GM19463 (cell line): Measurements from ENCODE around the gene OPRPN.

Experiments
- ATAC-seq: cut with Tn5 transposase; IDR thresholded peaks from one replicate; pipeline ENCODE4 v1.9.1; 2021; ENCODE audit warnings: mild to moderate bottlenecking, moderate library complexity; ENCODE audit not compliant: unreplicated experiment

The OPRPN gene

GRCh38 chr4:70397580-70397979 is at the start of gene OPRPN:
TSS of gene OPRPN (plus strand) at chr4:70397940. CDS start at chr4:70399286, 1,346 bp downstream.
- ATAC-seq: no peak

- ATAC-seq: no peak
These were observed 41.6 kb upstream of the OPRPN start for GRCh38 chr4:70356185-70356584.

GRCh38 chr4:70359115-70359661 is 38.6 kb upstream of the OPRPN start:
- ATAC-seq: no peak

GRCh38 chr4:70360460-70360859 is 37.3 kb upstream of the OPRPN start, which contains the start of gene SMR3A:
TSS of gene SMR3A (plus strand) at chr4:70360760. CDS start at chr4:70362116, 1,356 bp downstream.
- no peak for ATAC-seq

GRCh38 chr4:70364002-70364401 is 33.7 kb upstream of the OPRPN start:
- peak; percentile 63 for ATAC-seq

GRCh38 chr4:70365479-70365878 is 32.3 kb upstream of the OPRPN start:
- peak; percentile 47 for ATAC-seq

GRCh38 chr4:70367813-70368212 is 29.9 kb upstream of the OPRPN start:
- no peak for ATAC-seq

- no peak for ATAC-seq
These were observed 25.8 kb upstream of the OPRPN start for GRCh38 chr4:70371987-70372386.

- ATAC-seq: no peak
These were observed 25.0 kb upstream of the OPRPN start for GRCh38 chr4:70372760-70373159.

GRCh38 chr4:70380578-70380977 is 17.2 kb upstream of the OPRPN start:
- ATAC-seq: no peak

- ATAC-seq: no peak
These were observed 15.0 kb upstream of the OPRPN start, which contains the start of gene SMR3B for GRCh38 chr4:70382691-70383181. TSS of gene SMR3B (plus strand) at chr4:70383131. CDS start at chr4:70384511, 1,380 bp downstream.

GRCh38 chr4:70392057-70392776 is 5.5 kb upstream of the OPRPN start:
- peak; percentile 54 for ATAC-seq

GRCh38 chr4:70399319-70399718 is 1.6 kb downstream of the OPRPN start:
- peak; percentile 54 for ATAC-seq

- ATAC-seq: peak; percentile 29
These were observed 5.0 kb downstream of the OPRPN start for GRCh38 chr4:70402762-70403161.

GRCh38 chr4:70405765-70406164 is 8.0 kb downstream of the OPRPN start:
- ATAC-seq: peak; percentile 53

GRCh38 chr4:70425306-70425705 is 27.6 kb downstream of the OPRPN start:
- ATAC-seq: no peak

GRCh38 chr4:70426789-70427188 is 29.0 kb downstream of the OPRPN start:
- ATAC-seq: no peak

GRCh38 chr4:70437197-70437596 is 39.5 kb downstream of the OPRPN start:
- ATAC-seq: no peak

GRCh38 chr4:70442474-70442873 is 44.7 kb downstream of the OPRPN start:
- ATAC-seq: no peak

GRCh38 chr4:70443329-70443728 is 45.6 kb downstream of the OPRPN start:
- no peak for ATAC-seq

- ATAC-seq: peak; percentile 78
These were observed 51.5 kb downstream of the OPRPN start for GRCh38 chr4:70449220-70449619.

- ATAC-seq: no peak
These were observed 55.2 kb downstream of the OPRPN start for GRCh38 chr4:70452946-70453345.
